ENCODE data around the gene IBA57.

Gene IBA57

GRCh38 chr1:228145463-228146416 is 19.9 kb upstream of the IBA57 start:
- no peak for DNase-seq (ENCODE audit: extremely low read depth, low read depth)
- TF ChIP-seq CTCF (IDR thresholded peaks at IDR 0.05; ENCODE audit: low read depth, low read length) = no peak

GRCh38 chr1:228146417-228147150 is 19.0 kb upstream of the IBA57 start:
- no peak for TF ChIP-seq CTCF (IDR thresholded peaks at IDR 0.05; ENCODE audit: low read depth, low read length)
- DNase-seq (ENCODE audit: extremely low read depth, low read depth) = no peak

GRCh38 chr1:228147151-228147693 is 18.4 kb upstream of the IBA57 start:
- DNase-seq (ENCODE audit: extremely low read depth, low read depth) = no peak
- TF ChIP-seq CTCF (IDR thresholded peaks at IDR 0.05; ENCODE audit: low read depth, low read length) = no peak

GRCh38 chr1:228147768-228148167 is 17.8 kb upstream of the IBA57 start:
- DNase-seq (ENCODE audit: extremely low read depth, low read depth) = no peak

GRCh38 chr1:228148196-228148861 is 17.3 kb upstream of the IBA57 start:
- TF ChIP-seq CTCF (IDR thresholded peaks at IDR 0.05; ENCODE audit: low read depth, low read length) = no peak
- no peak for DNase-seq (ENCODE audit: extremely low read depth, low read depth)

More at GRCh38 chr1:228147768-228148167, 17.8 kb upstream of the IBA57 start:
- no peak for TF ChIP-seq CTCF (IDR thresholded peaks at IDR 0.05; ENCODE audit: low read depth, low read length)

- DNase-seq (ENCODE audit: extremely low read depth, low read depth) = no peak
- TF ChIP-seq CTCF (IDR thresholded peaks at IDR 0.05; ENCODE audit: low read depth, low read length) = no peak
These were observed 16.6 kb upstream of the IBA57 start for GRCh38 chr1:228148935-228149405.

All from AG09319 (cell line).